Type B pancreatic cell (in vitro differentiated cells): ENCODE data around the gene HNRNPLL. TPM values are rescaled to one million over a fixed set of nuclear protein-coding genes. Genes with fewer than 3 reads are reported as not detected.

Experiments
- DNase-seq: peaks from one replicate; pipeline ENCODE4 v3.0.0; 2021; ENCODE audit warnings: mixed read lengths; ENCODE audit not compliant: unreplicated experiment; ENCODE audit errors: extremely low spot score
- H3K27ac Mint-ChIP-seq: 2 replicates; pipeline ENCODE4 v1.8.0; 2021; ENCODE audit warnings: mild to moderate bottlenecking, mixed read lengths
- H3K27me3 Mint-ChIP-seq: 2 replicates; pipeline ENCODE4 v1.8.0; 2021; ENCODE audit warnings: mixed read lengths
- H3K36me3 Mint-ChIP-seq: 2 replicates; pipeline ENCODE4 v1.8.0; 2021; ENCODE audit warnings: mixed read lengths
- H3K4me1 Mint-ChIP-seq: one replicate; pipeline ENCODE4 v1.8.0; 2021; ENCODE audit warnings: mixed read lengths; ENCODE audit not compliant: unreplicated experiment
- H3K4me3 Mint-ChIP-seq: 2 replicates; pipeline ENCODE4 v1.8.0; 2021; ENCODE audit warnings: mild to moderate bottlenecking, mixed read lengths
- H3K9me3 Mint-ChIP-seq: 2 replicates; pipeline ENCODE4 v1.8.0; 2021; ENCODE audit warnings: mixed read lengths
- CTCF ChIP-seq: fragments of 200-600 bp; sonication (generic); conservative IDR thresholded peaks from 2 replicates; pipeline ENCODE4 v1.5.0; 2021; ENCODE audit warnings: antibody characterized with exemption, mild to moderate bottlenecking
- total RNA-seq: library from RNA; stranded (reverse); gene quantifications from 2 replicates; pipeline ENCODE4 v1.2.1, GENCODE V29; 2021; ENCODE audit warnings: low replicate concordance

The HNRNPLL gene
- total RNA-seq, 1 donor from 2014 or later = 72.3 TPM

GRCh38 chr2:38605298-38605830 is 2.6 kb upstream of the HNRNPLL start:
- no peak overlapping the region for H3K4me3 Mint-ChIP-seq
- H3K9me3 Mint-ChIP-seq = no peaks in the 10 kb centered on the region
- H3K4me1 Mint-ChIP-seq = peaks cover 19% of the 10 kb centered on the region
- no peak for DNase-seq
- no peaks in the 10 kb centered on the region for H3K27me3 Mint-ChIP-seq
- TF ChIP-seq CTCF = no peak
- no peaks in the 10 kb centered on the region for H3K36me3 Mint-ChIP-seq
- no peak overlapping the region for H3K27ac Mint-ChIP-seq

GRCh38 chr2:38603402-38604290 is 918 bp upstream of the HNRNPLL start:
- no peaks in the 10 kb centered on the region for H3K9me3 Mint-ChIP-seq
- H3K4me3 Mint-ChIP-seq = peak overlapping the region; percentile 94
- H3K4me1 Mint-ChIP-seq = peaks cover 33% of the 10 kb centered on the region
- H3K27ac Mint-ChIP-seq = peak overlapping the region; percentile 96
- DNase-seq = peak; percentile 83
- H3K27me3 Mint-ChIP-seq = no peaks in the 10 kb centered on the region
- no peaks in the 10 kb centered on the region for H3K36me3 Mint-ChIP-seq
- TF ChIP-seq CTCF = peak; percentile 81

GRCh38 chr2:38602136-38602731 is 494 bp downstream of the HNRNPLL start:
- peak; percentile 76 for DNase-seq

GRCh38 chr2:38601463-38602135 is 1.1 kb downstream of the HNRNPLL start:
- no peaks in the 10 kb centered on the region for H3K27me3 Mint-ChIP-seq
- no peaks in the 10 kb centered on the region for H3K9me3 Mint-ChIP-seq
- peak overlapping the region; percentile 89 for H3K27ac Mint-ChIP-seq
- no peak for TF ChIP-seq CTCF
- H3K36me3 Mint-ChIP-seq = peaks cover 5% of the 10 kb centered on the region
- H3K4me3 Mint-ChIP-seq = peak overlapping the region; percentile 94
- H3K4me1 Mint-ChIP-seq = peaks cover 42% of the 10 kb centered on the region
- no peak for DNase-seq

More at GRCh38 chr2:38602136-38602731, 494 bp downstream of the HNRNPLL start:
- Mint-ChIP-seq H3K4me3 (peak overlapping the region; percentile 94), H3K9me3 (no peaks in the 10 kb centered on the region), H3K27me3 (no peaks in the 10 kb centered on the region), H3K36me3 (peaks cover 1% of the 10 kb centered on the region), H3K4me1 (peaks cover 38% of the 10 kb centered on the region), H3K27ac (peak overlapping the region; percentile 96)
- no peak for TF ChIP-seq CTCF

GRCh38 chr2:38600921-38601455 is 1.7 kb downstream of the HNRNPLL start:
- Mint-ChIP-seq H3K4me3 (peak overlapping the region; percentile 94), H3K4me1 (peaks cover 42% of the 10 kb centered on the region), H3K27me3 (no peaks in the 10 kb centered on the region), H3K9me3 (no peaks in the 10 kb centered on the region), H3K27ac (peak overlapping the region; percentile 89), H3K36me3 (peaks cover 7% of the 10 kb centered on the region)
- TF ChIP-seq CTCF = no peak
- no peak for DNase-seq
